ENCODE results near the gene HOMEZ. TPM values are rescaled to one million over a fixed set of nuclear protein-coding genes. Genes with fewer than 3 reads are reported as not detected.
A peak's percentile ranks its signal among the peaks of the same experiment; 100 is the strongest.

Gene HOMEZ
- total RNA-seq, 3 donors from 2014 or later, result 15.3 to 18.3 (median 17.3) TPM

- ATAC-seq (peak; percentile 87), DNase-seq (peak; percentile 97 to 99 (median 99))
- no peaks in the 10 kb centered on the region for H3K36me3 ChIP-seq (ENCODE audit: low read depth)
- H3K9me3 ChIP-seq, result no peaks in the 10 kb centered on the region
- H3K4me1 ChIP-seq (ENCODE audit: low read depth), result peaks cover 32% of the 10 kb centered on the region
- intact Hi-C loops (cut with DNase I, micrococcal nuclease), result no loop called here
- peak overlapping the region; percentile 31 for H3K4me3 ChIP-seq
- peak; percentile 79 for TF ChIP-seq CTCF (IDR thresholded peaks at IDR 0.05)
These were observed 15.5 kb upstream of the HOMEZ start for GRCh38 chr14:23301288-23301968.

GRCh38 chr14:23300687-23301223, 14.8 kb upstream of the HOMEZ start:
- Histone ChIP-seq H3K4me3 (peak overlapping the region; percentile 20), H3K9me3 (no peaks in the 10 kb centered on the region), H3K36me3 (ENCODE audit: low read depth) (no peaks in the 10 kb centered on the region), H3K4me1 (ENCODE audit: low read depth) (peaks cover 27% of the 10 kb centered on the region)
- ATAC-seq (no peak), DNase-seq (peak in 2 of 3 donors; percentile 48 to 62)
- TF ChIP-seq CTCF (IDR thresholded peaks at IDR 0.05), result no peak
- intact Hi-C loops (cut with DNase I, micrococcal nuclease), result no loop called here

GRCh38 chr14:23299986-23300686, 14.2 kb upstream of the HOMEZ start:
- Histone ChIP-seq H3K9me3 (no peaks in the 10 kb centered on the region), H3K4me1 (ENCODE audit: low read depth) (peaks cover 21% of the 10 kb centered on the region), H3K4me3 (no peak overlapping the region), H3K36me3 (ENCODE audit: low read depth) (no peaks in the 10 kb centered on the region)
- intact Hi-C loops (cut with DNase I, micrococcal nuclease), result no loop called here
- no peak for TF ChIP-seq CTCF (IDR thresholded peaks at IDR 0.05)
- DNase-seq, result no peak
- ATAC-seq, result no peak

GRCh38 chr14:23299211-23299957, 13.5 kb upstream of the HOMEZ start:
- Histone ChIP-seq H3K36me3 (ENCODE audit: low read depth) (no peaks in the 10 kb centered on the region), H3K4me1 (ENCODE audit: low read depth) (peaks cover 17% of the 10 kb centered on the region), H3K9me3 (no peaks in the 10 kb centered on the region), H3K4me3 (no peak overlapping the region)
- ATAC-seq, result no peak
- TF ChIP-seq CTCF (IDR thresholded peaks at IDR 0.05), result no peak
- intact Hi-C loops (cut with DNase I, micrococcal nuclease), result no loop called here
- no peak for DNase-seq

GRCh38 chr14:23297611-23298277, 11.8 kb upstream of the HOMEZ start:
- no peak for TF ChIP-seq CTCF (IDR thresholded peaks at IDR 0.05)
- Histone ChIP-seq H3K4me1 (ENCODE audit: low read depth) (peaks cover 12% of the 10 kb centered on the region), H3K4me3 (no peak overlapping the region), H3K36me3 (ENCODE audit: low read depth) (no peaks in the 10 kb centered on the region), H3K9me3 (no peaks in the 10 kb centered on the region)
- DNase-seq (no peak), ATAC-seq (no peak)
- intact Hi-C loops (cut with DNase I, micrococcal nuclease), result no loop called here
